ENCODE results near the gene HLA-DRB1.
A peak's percentile ranks its signal among the peaks of the same experiment; 100 is the strongest.
"Not testable (repeated sequence)": the region's sequence is repeated elsewhere in the genome, so short reads cannot be mapped to it uniquely, and the experiment has no call there.

The HLA-DRB1 gene

DNA sequence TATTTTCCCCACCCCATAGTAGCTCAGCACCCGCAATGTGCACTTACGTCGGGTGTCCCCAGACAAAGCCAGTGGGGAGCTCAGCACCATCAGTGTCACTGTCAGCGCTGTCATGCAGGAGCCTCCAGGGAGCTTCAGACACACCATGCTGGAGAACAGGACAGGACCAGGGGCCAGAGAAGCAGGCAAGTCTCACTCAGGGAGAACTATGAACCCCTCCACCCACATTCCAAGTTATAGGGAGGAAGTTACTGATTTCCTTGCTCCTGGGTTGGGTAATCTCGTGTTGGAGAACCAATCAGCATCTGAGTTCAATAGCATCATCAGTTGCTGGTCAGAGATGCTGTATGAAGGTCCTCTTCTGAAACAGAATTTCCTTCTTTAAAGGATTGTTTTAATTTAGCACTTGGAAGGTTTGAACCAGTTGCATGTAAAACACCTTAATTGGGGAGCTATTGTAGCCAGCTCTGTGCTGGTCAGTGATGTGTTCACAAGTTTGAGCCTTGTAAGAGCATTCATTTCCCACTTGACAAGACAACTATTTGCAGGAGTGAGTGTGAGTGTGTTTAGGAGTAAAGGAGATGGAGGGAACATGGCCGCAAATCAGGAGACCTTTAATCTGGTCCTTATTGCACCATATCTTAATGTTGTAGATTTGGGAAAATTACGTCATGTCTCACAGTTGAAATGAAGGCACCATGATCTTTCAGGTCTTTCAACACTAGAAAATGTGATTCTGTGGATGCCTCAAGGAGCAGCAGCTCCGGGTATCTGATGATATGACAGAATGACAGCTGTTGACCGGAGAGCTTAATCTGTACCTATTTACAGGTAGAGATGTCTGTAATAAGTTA, at the start of gene HLA-DRB1:
HLA-DRB1 (minus strand) TSS at position 253 of the 854 bp plus-strand sequence; CDS start at position 147, 106 bp downstream.
- DNase-seq: no peak

GRCh38 chr6:32638532-32639219, 49.0 kb upstream of the HLA-DRB1 start:
- no peak for DNase-seq

GRCh38 chr6:32637883-32638282, 48.2 kb upstream of the HLA-DRB1 start:
- no peak for DNase-seq

- no peak for DNase-seq
Measured at GRCh38 chr6:32637219-32637880, 47.7 kb upstream of the HLA-DRB1 start, which contains the start of gene HLA-DQA1. Gene HLA-DQA1, plus strand, starts transcription at chr6:32637406. Its CDS starts 53 bp downstream, at chr6:32637459.

DNA sequence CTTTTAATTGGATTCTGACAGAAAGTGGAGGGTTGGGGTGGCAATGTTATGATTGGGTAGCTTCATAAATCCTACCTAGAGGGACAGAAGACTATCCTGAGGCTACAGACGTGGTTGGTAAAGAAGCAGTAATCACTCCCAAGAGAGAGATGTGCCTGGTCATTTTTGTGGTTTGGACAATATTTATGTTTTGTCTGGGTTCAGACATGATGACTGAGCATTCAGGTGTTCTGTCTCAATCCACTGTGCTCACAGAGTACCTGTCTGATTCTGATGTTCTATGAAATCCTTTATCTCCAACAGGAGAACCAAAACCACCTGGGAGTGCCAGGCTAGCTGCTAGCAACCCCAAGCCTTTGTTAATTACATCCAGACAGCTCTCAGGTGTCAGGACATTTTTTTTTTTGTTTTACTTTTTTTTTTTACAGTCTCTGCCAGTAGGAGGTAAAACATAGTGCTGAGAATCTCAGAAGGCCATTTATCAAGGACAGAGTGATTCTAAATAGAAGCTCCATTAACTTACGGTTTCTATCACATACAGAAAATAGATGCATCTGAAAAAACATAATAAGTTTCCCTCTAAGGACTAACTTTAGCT, 46.0 kb upstream of the HLA-DRB1 start:
- no peak for DNase-seq

DNA sequence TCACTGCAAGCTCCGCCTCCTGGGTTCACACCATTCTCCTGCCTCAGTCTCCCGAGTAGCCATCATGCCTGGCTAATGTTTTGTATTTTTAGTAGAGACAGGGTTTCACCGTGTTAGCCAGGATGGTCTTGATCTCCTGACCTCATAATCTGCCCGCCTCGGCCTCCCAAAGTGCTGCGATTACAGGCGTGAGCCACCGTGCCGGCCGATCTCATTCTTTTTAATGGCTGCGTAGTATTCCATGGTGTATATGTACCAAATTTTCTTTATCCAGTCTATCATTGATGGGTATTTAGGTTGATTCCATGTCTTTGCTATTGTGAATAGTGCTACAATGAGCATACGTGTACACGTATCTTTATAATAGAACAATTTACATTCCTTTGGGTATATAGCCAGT, 40.1 kb upstream of the HLA-DRB1 start:
- DNase-seq: not testable (repeated sequence)

GRCh38 chr6:32627831-32628230, 38.2 kb upstream of the HLA-DRB1 start:
- DNase-seq: no peak

DNA sequence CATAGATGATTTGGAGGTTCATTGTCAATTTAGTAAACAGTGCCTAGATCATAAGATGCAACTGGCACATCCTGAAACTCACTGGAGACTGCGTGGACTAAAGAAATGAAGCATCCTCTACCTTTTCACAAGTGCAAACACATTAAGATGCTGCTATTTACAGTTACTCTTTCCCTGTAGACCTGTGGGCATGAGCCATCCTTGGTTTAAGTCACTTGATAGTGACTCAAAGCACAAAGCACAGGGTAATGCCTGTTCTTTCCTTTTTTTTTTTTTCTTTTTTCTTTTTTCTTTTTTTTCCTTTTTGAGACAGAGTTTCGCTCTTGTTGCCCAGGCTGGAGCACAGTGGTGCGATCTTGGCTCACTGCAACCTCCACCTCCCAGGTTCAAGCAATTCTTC, 37.6 kb upstream of the HLA-DRB1 start:
- no peak for DNase-seq

- DNase-seq: no peak
Measured at GRCh38 chr6:32625137-32625536, 35.5 kb upstream of the HLA-DRB1 start.

DNA sequence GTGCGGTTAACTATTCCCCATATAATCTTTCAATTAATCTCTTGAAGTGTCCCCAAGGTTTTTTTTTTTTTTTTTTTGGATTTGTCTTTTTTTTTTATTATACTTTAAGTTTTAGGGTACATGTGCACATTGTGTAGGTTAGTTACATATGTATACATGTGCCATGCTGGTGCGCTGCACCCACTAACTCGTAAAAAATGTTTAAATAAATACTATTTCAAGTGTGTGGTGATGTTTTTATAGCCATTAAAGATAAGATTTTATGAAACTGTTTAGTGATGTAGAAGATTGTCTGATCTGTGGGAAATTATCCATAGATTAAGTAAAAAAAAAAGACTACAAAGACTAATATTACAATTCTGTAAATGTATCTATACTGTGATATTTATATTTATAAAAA, 34.9 kb upstream of the HLA-DRB1 start:
- no peak for DNase-seq

- no peak for DNase-seq
Measured at GRCh38 chr6:32623693-32624092, 34.0 kb upstream of the HLA-DRB1 start.

GRCh38 chr6:32622545-32623401, 33.1 kb upstream of the HLA-DRB1 start:
- DNase-seq: peak in 1 of 2 experiments; percentile 0

- no peak for DNase-seq
Measured at GRCh38 chr6:32621372-32621771, 31.7 kb upstream of the HLA-DRB1 start.

DNA sequence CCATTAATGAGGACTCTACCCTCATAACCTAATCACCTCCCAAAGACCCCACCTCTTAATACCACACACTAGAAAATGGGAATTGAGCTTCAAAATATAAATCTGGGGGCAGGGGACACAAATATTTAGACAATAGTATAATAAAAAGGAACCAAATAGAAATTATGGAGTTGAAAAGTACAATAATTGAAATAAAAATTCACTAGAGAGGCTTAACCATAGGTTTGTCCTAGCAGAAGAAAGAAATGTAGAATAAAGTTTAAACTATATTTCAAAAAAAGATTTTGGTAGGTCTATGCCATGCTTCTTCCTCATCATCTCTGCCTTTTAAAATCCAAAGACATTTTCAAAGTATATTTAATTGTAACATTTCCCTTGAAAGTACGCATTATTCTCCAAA, 28.1 kb upstream of the HLA-DRB1 start:
- DNase-seq: no peak

DNA sequence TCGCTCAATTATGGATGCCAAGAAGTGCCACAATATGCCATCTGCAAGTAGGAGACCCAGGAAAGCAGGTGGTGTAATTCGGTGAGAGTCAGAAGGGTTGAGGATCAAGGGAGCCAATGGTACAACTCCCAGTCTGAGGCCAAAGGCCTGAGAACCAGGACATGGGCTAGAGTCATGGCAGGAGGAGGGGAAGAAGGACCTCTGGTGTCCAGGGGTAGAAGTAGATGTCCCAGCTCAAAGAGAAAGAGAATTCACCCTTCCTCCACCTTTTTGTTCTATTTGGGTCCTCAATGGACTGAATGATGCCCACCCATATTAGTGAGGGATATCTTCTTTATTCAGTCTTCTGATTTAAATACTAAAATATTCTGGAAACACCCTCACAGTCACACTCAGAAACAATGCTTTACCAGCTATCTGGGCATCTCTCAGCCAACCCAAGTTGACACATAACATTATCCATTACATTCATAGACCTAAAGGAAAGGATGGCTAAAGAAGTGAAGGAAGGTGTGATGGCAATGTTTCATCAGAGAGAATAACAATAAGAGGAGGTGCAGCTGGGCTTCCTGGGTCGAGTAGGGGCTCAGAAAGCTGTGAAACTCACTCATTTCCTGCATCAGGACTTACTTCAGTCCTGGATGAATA, 26.4 kb upstream of the HLA-DRB1 start:
- DNase-seq: no peak

DNA sequence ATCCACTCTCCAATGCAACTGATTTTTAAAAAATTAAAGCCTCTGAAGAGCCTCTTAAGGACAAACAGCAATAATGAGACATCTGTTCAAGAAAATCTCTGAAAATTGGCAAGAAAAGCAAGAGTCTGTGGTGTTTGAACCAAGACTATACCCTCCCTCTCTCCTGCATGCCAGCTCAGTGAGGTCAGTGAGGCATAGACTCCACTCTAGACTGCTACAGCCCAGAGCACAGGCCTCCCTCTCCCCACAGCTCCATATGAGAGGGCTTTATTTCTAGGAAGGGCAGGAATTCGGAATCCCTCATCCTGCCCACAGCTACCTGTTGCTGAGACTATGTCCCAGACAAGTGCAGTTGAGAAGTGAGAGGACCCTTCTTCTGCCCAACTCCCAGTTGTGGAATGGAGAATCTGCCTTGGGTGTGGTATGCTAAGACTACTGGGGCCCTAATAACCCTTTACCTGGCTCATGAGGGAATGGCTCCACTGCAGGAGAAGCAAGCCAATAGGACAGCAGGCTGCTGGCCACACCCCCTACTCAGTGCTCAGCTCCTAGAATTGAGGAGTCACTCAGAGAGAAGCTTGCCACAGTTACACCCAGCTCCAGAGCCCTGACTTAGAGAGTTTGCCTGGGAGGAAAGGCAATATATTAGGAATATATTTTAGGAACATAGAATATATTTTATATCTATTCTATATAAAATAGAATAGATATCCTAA, 24.9 kb upstream of the HLA-DRB1 start:
- DNase-seq: no peak

DNA sequence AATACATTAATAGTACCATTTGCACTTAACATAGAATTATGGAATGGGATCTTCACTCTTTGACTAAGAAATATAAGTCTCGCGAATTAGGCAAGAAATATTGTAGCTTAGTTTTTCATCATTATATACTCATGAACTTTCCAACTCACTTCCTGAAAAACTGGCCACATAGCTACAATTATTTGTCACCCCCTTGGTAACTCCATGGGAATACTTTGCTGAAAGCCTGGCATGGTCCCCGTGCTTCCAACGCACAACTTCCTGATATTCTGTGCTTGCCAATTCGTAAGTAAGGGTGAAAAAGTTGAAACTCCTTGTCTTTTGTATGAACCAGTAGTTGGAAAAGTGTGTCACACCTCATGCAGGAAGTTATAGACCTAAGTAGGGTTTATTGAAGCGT, 23.8 kb upstream of the HLA-DRB1 start:
- DNase-seq: no peak

GRCh38 chr6:32610682-32611296, 21.1 kb upstream of the HLA-DRB1 start:
- no peak for DNase-seq

- DNase-seq: peak in 1 of 2 experiments; percentile 4
Measured at GRCh38 chr6:32609731-32610640, 20.3 kb upstream of the HLA-DRB1 start.

All from NCI-H524 (cell line).